ENCODE data around the gene ASCL1.

The ASCL1 gene

GRCh38 chr12:102956738-102957327 lies 641 bp upstream of the ASCL1 start:
- no peak for TF ChIP-seq CTCF (IDR thresholded peaks at IDR 0.05; ENCODE audit: extremely low read depth, insufficient read depth, missing control alignments)
- in situ Hi-C loops (cut with MboI; ENCODE audit: low pct_unique_long_range_greater_than_20kb, low sequenced_read_pairs, unreplicated experiment): no loop called here
- no peak for DNase-seq (ENCODE audit: low spot score)

GRCh38 chr12:102958073-102958829 lies 777 bp downstream of the ASCL1 start:
- peak; percentile 9 for TF ChIP-seq CTCF (IDR thresholded peaks at IDR 0.05; ENCODE audit: extremely low read depth, insufficient read depth, missing control alignments)
- DNase-seq (ENCODE audit: low spot score): peak; percentile 84
- in situ Hi-C loops (cut with MboI; ENCODE audit: low pct_unique_long_range_greater_than_20kb, low sequenced_read_pairs, unreplicated experiment): no loop called here

GRCh38 chr12:102958830-102959176 lies 1.3 kb downstream of the ASCL1 start:
- in situ Hi-C loops (cut with MboI; ENCODE audit: low pct_unique_long_range_greater_than_20kb, low sequenced_read_pairs, unreplicated experiment): no loop called here
- no peak for TF ChIP-seq CTCF (IDR thresholded peaks at IDR 0.05; ENCODE audit: extremely low read depth, insufficient read depth, missing control alignments)
- DNase-seq (ENCODE audit: low spot score): no peak

GRCh38 chr12:102959391-102959790 lies 1.9 kb downstream of the ASCL1 start:
- peak; percentile 38 for DNase-seq (ENCODE audit: low spot score)
- in situ Hi-C loops (cut with MboI; ENCODE audit: low pct_unique_long_range_greater_than_20kb, low sequenced_read_pairs, unreplicated experiment): no loop called here
- no peak for TF ChIP-seq CTCF (IDR thresholded peaks at IDR 0.05; ENCODE audit: extremely low read depth, insufficient read depth, missing control alignments)

GRCh38 chr12:102960766-102961465 lies 3.4 kb downstream of the ASCL1 start:
- in situ Hi-C loops (cut with MboI; ENCODE audit: low pct_unique_long_range_greater_than_20kb, low sequenced_read_pairs, unreplicated experiment): no loop called here
- TF ChIP-seq CTCF (IDR thresholded peaks at IDR 0.05; ENCODE audit: extremely low read depth, insufficient read depth, missing control alignments): no peak
- DNase-seq (ENCODE audit: low spot score): no peak

GRCh38 chr12:102961466-102961855 lies 4.0 kb downstream of the ASCL1 start:
- in situ Hi-C loops (cut with MboI; ENCODE audit: low pct_unique_long_range_greater_than_20kb, low sequenced_read_pairs, unreplicated experiment): no loop called here
- TF ChIP-seq CTCF (IDR thresholded peaks at IDR 0.05; ENCODE audit: extremely low read depth, insufficient read depth, missing control alignments): no peak
- no peak for DNase-seq (ENCODE audit: low spot score)

All from GM13977 (cell line).